ENCODE measurements around the gene AJM1.
"Not testable (repeated sequence)": the region's sequence is repeated elsewhere in the genome, so short reads cannot be mapped to it uniquely, and the experiment has no call there.

The AJM1 gene

DNA sequence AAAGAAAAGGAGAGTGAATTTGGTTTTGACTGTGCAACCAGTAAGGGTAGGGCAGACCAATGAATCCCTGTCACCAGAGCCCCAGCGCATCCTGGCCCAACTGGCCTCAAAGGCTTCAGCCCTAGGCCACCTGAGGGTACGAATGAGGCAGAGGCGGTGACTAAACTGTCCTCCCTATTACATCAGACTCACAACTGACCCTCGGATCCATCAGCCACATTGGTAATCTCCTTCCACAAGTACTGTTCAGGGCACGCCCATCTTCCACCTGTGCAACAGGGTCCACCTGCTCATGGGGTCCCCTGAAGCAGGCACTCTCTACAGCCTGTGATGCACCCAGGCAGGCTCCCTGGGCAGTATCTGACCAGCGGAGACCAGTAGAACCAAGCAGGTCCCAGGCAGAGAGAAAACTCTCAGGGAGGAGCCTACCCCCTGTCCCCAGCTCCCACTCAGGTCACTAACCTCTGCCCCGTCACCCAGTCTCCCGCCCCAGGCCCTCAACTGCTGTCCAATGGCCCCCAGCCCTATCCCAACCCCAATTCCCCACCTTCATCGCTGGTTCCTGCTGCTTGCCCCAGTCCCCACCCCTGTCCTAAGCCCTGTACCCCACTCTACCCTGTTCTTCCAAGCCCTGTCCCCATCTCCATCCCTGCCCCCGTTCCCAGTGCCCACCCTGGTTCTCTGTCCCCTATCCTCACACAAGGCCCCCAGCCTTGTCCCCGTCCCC lies 22.9 kb downstream of the AJM1 start:
- no peak for DNase-seq (ENCODE audit: low spot score)
- TF ChIP-seq, protein P1, sequence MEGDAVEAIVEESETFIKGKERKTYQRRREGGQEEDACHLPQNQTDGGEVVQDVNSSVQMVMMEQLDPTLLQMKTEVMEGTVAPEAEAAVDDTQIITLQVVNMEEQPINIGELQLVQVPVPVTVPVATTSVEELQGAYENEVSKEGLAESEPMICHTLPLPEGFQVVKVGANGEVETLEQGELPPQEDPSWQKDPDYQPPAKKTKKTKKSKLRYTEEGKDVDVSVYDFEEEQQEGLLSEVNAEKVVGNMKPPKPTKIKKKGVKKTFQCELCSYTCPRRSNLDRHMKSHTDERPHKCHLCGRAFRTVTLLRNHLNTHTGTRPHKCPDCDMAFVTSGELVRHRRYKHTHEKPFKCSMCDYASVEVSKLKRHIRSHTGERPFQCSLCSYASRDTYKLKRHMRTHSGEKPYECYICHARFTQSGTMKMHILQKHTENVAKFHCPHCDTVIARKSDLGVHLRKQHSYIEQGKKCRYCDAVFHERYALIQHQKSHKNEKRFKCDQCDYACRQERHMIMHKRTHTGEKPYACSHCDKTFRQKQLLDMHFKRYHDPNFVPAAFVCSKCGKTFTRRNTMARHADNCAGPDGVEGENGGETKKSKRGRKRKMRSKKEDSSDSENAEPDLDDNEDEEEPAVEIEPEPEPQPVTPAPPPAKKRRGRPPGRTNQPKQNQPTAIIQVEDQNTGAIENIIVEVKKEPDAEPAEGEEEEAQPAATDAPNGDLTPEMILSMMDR (IDR thresholded peaks at IDR 0.05; ENCODE audit: extremely low read depth, missing control alignments): no peak

DNA sequence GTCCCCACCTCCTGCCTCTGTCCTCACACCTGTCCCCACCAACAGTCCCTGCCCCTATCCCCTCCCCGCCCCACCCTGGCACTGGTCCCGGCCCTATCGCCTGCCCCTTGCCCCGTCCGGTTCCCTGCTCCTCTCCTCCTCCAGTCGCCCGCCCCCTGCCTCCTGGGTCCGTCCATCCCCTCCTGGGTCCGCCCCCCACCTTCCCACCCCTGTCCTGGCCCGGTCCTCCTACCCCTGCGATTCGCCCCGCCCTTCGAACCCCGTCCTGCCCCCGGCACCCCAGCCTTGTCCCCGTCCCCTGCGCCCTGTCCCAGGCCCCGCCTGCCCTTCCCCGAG lies 23.5 kb downstream of the AJM1 start:
- TF ChIP-seq, protein P1 (IDR thresholded peaks at IDR 0.05; ENCODE audit: extremely low read depth, missing control alignments): no peak
- no peak for DNase-seq (ENCODE audit: low spot score)

DNA sequence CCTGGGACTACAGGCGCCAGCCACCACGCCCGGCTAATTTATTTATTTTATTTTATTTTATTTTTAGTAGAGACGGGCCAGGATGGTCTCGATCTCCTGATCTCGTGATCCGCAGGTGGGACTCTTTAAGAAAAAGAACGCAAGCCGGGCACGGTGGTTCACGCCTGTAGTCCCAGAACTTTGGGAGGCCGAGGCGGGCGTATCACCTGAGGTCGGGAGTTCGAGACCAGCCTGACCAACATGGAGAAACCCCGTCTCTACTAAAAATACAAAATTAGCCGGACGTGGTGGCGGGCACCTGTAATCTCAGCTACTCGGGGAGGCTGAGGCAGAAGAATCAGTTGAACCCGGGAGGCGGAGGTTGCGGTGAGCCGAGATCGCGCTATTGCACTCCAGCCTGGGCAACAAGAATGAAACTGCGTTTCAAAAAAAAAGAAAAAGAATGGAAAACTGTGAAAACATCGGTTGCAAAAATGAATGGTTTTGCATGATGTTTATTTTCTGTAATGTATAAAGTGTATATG lies 24.7 kb downstream of the AJM1 start:
- not testable (repeated sequence) for DNase-seq (ENCODE audit: low spot score)

DNA sequence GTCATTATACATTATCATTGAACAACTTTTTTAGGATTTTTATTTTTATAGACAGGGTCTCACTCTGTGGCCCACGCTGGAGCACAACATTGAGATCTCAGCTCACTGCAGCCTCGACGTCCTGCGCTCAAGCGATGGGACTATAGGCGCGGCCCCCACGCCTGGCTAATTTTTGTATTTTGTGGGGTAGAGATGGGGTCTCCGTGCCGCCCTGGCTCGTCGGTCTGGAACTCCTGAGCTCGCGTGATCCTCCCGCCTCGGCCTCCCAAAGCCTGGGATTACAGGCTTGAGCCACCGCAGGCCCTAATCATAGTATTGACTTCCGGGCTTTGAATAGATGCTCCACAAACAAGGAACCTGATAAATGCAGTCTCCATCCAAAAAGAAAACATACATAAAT lies 25.2 kb downstream of the AJM1 start:
- DNase-seq (ENCODE audit: low spot score): no peak
- TF ChIP-seq, protein P1 (IDR thresholded peaks at IDR 0.05; ENCODE audit: extremely low read depth, missing control alignments): no peak

DNA sequence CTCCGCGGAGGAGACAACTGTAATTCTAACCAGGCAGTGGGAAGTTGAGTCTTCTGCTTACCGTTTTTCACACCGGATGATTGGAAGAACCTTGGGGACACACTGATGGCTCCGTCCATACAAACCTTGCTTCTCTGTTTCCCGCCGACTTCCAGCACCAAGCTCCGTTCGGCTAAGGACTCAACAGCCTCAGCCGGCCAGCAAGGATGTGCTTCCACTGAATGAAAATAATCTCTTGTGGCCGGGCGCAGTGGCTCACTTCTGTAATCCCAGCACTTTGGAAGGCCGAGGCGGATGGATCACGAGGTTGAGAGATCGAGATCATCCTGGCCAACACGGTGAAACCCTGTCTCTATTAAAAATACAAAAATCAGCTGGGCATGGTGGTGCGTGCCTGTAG lies 25.6 kb downstream of the AJM1 start:
- no peak for DNase-seq (ENCODE audit: low spot score)

DNA sequence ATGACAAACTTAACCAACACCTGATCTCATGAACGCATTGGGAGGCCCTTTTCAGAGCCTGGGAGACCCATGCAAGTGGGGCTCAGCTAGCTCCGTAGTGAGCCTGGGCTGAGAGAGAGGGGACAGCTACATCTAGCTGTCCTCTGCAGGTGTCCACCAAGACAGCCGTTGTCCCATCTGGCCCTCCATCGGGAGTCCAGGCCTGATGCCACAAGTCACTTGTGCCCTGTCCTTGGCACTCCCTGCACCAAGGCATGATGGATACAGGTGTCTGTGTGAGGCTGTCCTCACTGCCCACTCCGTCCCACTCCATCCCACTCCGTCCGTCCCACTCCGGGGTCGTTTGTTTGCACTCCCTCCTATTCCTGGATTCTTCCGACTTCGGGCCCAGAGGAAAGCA lies 26.4 kb downstream of the AJM1 start:
- TF ChIP-seq, protein P1 (IDR thresholded peaks at IDR 0.05; ENCODE audit: extremely low read depth, missing control alignments): no peak
- DNase-seq (ENCODE audit: low spot score): no peak

More for the DNA sequence above, 25.6 kb downstream of the AJM1 start:
- TF ChIP-seq, protein P1 (IDR thresholded peaks at IDR 0.05; ENCODE audit: extremely low read depth, missing control alignments): no peak

DNA sequence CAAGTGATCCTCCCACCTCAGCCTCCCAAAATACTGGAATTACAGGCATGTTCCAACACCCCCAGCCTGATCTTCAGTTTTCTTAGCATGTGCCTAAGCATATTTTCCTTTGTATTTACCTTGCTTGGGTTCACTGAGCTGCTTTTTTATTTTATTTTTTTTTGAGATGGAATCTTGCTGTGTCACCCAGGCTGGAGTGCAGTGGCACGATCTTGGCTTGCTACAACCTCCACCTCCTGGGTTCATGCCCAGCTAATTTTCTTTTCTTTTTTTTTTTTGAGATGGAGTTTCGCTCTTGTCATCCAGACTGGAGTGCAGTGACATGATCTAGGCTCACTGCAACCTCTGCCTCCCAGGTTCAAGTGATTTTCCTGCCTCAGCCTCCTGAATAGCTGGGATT lies 27.3 kb downstream of the AJM1 start:
- DNase-seq (ENCODE audit: low spot score): not testable (repeated sequence)

DNA sequence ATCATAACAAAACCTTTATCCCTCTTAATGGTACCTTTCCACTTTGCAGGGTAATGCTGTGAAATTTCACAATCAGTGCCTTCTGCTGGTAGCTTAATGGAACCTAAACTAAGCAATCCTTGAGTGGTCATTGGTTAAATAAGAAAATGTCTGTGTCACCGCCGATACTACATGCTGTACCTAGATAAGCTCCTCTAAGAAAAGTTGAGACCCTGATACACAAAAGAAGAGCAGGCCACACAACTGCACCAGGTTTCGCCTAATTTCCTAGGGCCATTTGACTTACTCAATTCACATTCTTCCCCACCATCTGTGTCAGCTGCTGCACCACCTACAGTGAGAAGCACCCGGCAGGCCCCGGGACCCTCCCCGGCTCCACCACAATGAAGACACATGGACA lies 32.9 kb downstream of the AJM1 start:
- DNase-seq (ENCODE audit: low spot score): no peak
- TF ChIP-seq, protein P1 (IDR thresholded peaks at IDR 0.05; ENCODE audit: extremely low read depth, missing control alignments): no peak
